PC-9 (cell line): ENCODE data around the gene MAEA. TPM values are rescaled to one million over a fixed set of nuclear protein-coding genes. Genes with fewer than 3 reads are reported as not detected.

ENCODE experiments used
- BruUV-seq: library from RNA; stranded (reverse); fragments of 400-500 nt; replicated peaks from 2 replicates; lab custom pipeline; 2021; lab: Mats Ljungman, UMichigan
- CTCF ChIA-PET: fragments of 300-600 bp; sonication (Branson Sonifier 250); formaldehyde crosslinking; loops from one replicate; lab custom pipeline; 2022; ENCODE audit warnings: antibody characterized with exemption; lab: Charles Lee
- POLR2A ChIA-PET: fragments of 300-600 bp; sonication (Branson Sonifier 250); formaldehyde crosslinking; loops from one replicate; lab custom pipeline; 2022; ENCODE audit warnings: antibody characterized with exemption; ENCODE audit not compliant: unreplicated experiment; lab: Charles Lee
- DNase-seq, 2 experiments: peaks; one replicate each; pipeline versions ENCODE4 v3.0.0 to v3.0.0-alpha.2; 2015 to 2022; ENCODE audit warnings: mixed read lengths in 1 of 2
- H2AFZ ChIP-seq: fragments of 200-600 bp; sonication (generic); 2 replicates; pipeline ENCODE4 v1.8.1; 2017; ENCODE audit warnings: antibody characterized with exemption
- H3F3A ChIP-seq: fragments of 200-600 bp; sonication (generic); 2 replicates; pipeline ENCODE4 v1.8.1; 2017; ENCODE audit warnings: antibody characterized with exemption, mild to moderate bottlenecking, low read depth; ENCODE audit not compliant: insufficient read depth
- H3K27ac ChIP-seq: fragments of 200-600 bp; sonication (generic); 2 replicates; pipeline ENCODE4 v1.6.1; 2016; ENCODE audit warnings: mixed run types
- H3K27me3 ChIP-seq: fragments of 200-600 bp; sonication (generic); 2 replicates; pipeline ENCODE4 v1.6.1; 2016; ENCODE audit warnings: low read depth, mixed run types; ENCODE audit not compliant: insufficient read depth
- H3K36me3 ChIP-seq: fragments of 200-600 bp; sonication (generic); 2 replicates; pipeline ENCODE4 v1.6.1; 2016; ENCODE audit warnings: low read depth, mixed run types
- H3K4me1 ChIP-seq: fragments of 200-600 bp; sonication (generic); replicated peaks from 2 replicates; pipeline ENCODE4 v1.6.1; 2016; ENCODE audit warnings: mixed run types; ENCODE audit not compliant: insufficient read depth
- H3K4me2 ChIP-seq: fragments of 200-600 bp; sonication (generic); 2 replicates; pipeline ENCODE4 v1.6.1; 2017; ENCODE audit warnings: mixed run types
- H3K4me3 ChIP-seq: fragments of 200-600 bp; sonication (generic); 2 replicates; pipeline ENCODE4 v1.6.1; 2016; ENCODE audit warnings: mixed run types
- H3K79me2 ChIP-seq: fragments of 200-600 bp; sonication (generic); 2 replicates; pipeline ENCODE4 v1.6.1; 2017; ENCODE audit warnings: low read depth, mixed run types
- H3K9me2 ChIP-seq: fragments of 200-600 bp; sonication (generic); 2 replicates; pipeline ENCODE4 v1.8.1; 2017; ENCODE audit warnings: mild to moderate bottlenecking; ENCODE audit not compliant: insufficient read depth
- H3K9me3 ChIP-seq: fragments of 200-600 bp; sonication (generic); 2 replicates; pipeline ENCODE4 v1.8.1; 2016; ENCODE audit warnings: low read depth; ENCODE audit not compliant: insufficient read depth
- H4K20me1 ChIP-seq: fragments of 200-600 bp; sonication (generic); 2 replicates; pipeline ENCODE4 v1.8.1; 2017; ENCODE audit not compliant: insufficient read depth
- EZH2 ChIP-seq: fragments of 200-600 bp; sonication (generic); IDR thresholded peaks from 2 replicates; pipeline ENCODE4 v1.8.0; 2017; ENCODE audit warnings: antibody characterized with exemption, low read depth
- intact Hi-C: fragments of 100-400 bp; cut with micrococcal nuclease; formaldehyde crosslinking; loops from one replicate; pipeline ENCODE4 v1.10.0; 2022; ENCODE audit not compliant: unreplicated experiment
- total RNA-seq: library from RNA; stranded (reverse); gene quantifications from 2 replicates; pipeline ENCODE4 v1.2.3, GENCODE V29; 2021
- TF ChIP-seq, protein P1 (sequence below): fragments of 200-600 bp; sonication (generic); conservative IDR thresholded peaks from 2 replicates; pipeline ENCODE4 v1.6.1; 2017; ENCODE audit warnings: mixed run types, antibody characterized with exemption, mild to moderate bottlenecking, moderate library complexity

Gene MAEA
- total RNA-seq, 1 experiment from 2014 or later: 79.4 TPM

DNA sequence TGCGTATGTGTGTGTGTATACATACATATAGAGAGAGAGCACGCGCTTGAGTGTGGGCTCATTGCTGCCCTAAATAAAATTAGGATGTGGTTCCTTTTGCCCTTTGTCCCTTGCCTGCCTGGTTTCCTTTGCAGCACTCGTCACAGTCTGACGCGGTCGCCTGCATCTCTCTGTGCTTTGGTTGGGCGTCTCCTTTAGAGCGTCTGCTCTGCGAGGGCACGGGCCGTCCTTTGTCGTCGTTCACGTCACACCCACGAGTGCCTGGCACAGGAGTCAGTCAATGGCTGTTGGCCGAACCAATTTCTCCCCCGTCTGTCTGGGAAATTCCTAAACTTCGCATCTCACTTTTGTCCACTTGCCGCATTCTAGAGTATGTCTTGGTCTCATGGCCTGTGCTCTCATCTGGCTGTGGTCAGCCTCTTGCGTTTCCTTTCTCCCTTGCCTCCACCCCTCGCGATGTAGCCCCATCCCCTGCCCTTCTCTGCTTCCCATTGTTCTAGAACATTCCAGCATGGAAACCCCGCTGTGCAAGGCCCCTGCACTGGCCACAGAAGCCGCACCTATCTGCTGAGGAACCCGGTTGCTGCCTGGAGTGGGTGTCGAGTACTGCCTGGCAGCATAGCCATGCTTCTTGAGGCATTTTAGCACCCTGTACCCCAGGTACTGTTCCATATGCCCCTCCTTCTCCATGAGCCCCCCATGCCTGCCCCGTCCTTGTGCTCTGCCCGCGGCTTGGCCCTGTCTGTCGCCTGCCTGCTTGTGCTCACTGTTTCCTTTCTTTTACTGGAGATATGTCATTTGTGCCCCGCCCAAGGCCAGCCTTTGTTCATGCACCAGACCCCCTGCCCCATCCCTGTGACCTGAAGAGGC is 8.0 kb downstream of the MAEA start:
- H3K27me3 ChIP-seq: no peaks in the 10 kb centered on the region
- H3K9me2 ChIP-seq: no peaks in the 10 kb centered on the region
- no peak overlapping the region for H3K4me2 ChIP-seq
- H3K4me3 ChIP-seq: no peak overlapping the region
- H3K79me2 ChIP-seq: peaks cover 80% of the 10 kb centered on the region
- POLR2A ChIA-PET: no interaction called here
- H3K9me3 ChIP-seq: no peaks in the 10 kb centered on the region
- CTCF ChIA-PET: no interaction called here
- no peaks in the 10 kb centered on the region; the same call in 1 of the 2 replicates for H3K36me3 ChIP-seq
- intact Hi-C loops: no loop called here
- TF ChIP-seq, protein P1, sequence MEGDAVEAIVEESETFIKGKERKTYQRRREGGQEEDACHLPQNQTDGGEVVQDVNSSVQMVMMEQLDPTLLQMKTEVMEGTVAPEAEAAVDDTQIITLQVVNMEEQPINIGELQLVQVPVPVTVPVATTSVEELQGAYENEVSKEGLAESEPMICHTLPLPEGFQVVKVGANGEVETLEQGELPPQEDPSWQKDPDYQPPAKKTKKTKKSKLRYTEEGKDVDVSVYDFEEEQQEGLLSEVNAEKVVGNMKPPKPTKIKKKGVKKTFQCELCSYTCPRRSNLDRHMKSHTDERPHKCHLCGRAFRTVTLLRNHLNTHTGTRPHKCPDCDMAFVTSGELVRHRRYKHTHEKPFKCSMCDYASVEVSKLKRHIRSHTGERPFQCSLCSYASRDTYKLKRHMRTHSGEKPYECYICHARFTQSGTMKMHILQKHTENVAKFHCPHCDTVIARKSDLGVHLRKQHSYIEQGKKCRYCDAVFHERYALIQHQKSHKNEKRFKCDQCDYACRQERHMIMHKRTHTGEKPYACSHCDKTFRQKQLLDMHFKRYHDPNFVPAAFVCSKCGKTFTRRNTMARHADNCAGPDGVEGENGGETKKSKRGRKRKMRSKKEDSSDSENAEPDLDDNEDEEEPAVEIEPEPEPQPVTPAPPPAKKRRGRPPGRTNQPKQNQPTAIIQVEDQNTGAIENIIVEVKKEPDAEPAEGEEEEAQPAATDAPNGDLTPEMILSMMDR: no peak
- TF ChIP-seq EZH2: no peak
- no peak overlapping the region for H2AFZ ChIP-seq
- H3K4me1 ChIP-seq: no peaks in the 10 kb centered on the region
- H4K20me1 ChIP-seq: peaks cover 66% of the 10 kb centered on the region
- H3K27ac ChIP-seq: no peak overlapping the region
- DNase-seq: no peak
- peaks cover 4% of the 10 kb centered on the region; the same call in 1 of the 2 replicates for H3F3A ChIP-seq
- BruUV-seq: no TSS peak

DNA sequence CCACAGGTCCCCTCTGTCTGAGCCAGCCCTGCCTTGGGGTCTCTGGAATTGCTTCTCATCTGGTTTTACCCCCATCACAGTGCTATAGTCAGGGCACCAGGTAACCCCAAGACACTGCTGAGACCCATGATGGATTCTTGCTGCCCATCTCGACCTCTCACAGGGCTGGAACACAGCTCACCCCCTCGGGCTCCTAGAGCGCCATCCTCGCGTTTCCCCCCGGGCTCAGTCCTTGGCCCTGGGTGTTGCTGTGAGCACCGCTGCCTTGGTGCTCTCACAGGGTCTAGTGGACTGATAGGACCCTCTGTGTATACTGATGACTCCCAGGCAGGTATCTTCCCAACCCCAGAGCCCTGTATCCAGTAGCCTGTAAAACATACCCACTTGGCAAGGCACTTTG is 8.8 kb downstream of the MAEA start:
- BruUV-seq: no TSS peak

DNA sequence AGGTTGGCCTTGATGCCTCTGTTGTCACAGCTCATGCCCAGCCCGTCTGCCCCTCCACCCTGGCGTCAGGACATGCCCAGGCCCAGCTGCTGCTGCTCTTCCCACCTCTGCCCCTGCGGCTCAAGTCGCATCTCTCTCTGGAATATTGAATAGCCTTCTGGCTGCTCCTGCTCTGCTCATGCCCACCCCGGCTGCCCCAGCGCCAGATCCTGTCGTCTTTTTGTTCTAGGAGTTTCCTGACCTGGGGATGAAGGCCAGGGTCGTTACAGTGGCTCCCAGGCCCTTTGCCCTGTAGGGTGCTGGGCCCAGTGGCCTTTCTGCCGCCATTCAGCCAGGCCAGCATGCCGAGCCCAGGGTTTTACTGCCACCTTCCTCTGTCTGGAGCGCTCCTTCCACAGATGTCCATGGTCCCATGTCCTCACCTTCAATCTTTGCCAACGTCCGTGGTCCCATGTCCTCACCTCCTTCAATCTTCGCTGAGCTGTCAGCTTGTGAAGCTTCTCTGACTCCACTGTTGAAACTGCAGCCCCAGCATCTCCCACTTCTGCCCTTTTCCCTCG is 9.7 kb downstream of the MAEA start:
- H3K27me3 ChIP-seq: no peaks in the 10 kb centered on the region
- H3K9me3 ChIP-seq: no peaks in the 10 kb centered on the region
- H3K9me2 ChIP-seq: no peaks in the 10 kb centered on the region
- H2AFZ ChIP-seq: no peak overlapping the region
- no peak for DNase-seq
- H3K4me3 ChIP-seq: no peak overlapping the region
- H3K4me2 ChIP-seq: no peak overlapping the region
- H4K20me1 ChIP-seq: peaks cover 55% of the 10 kb centered on the region
- H3K4me1 ChIP-seq: no peaks in the 10 kb centered on the region
- no peak overlapping the region for H3K27ac ChIP-seq
- H3F3A ChIP-seq: peaks cover 4% of the 10 kb centered on the region; the same call in 1 of the 2 replicates
- POLR2A ChIA-PET: interaction anchor here (0.6 kb wide), 1 partner anchor 9 kb away, joined by 5 read pairs; no protein-coding TSS in a partner anchor
- BruUV-seq: no TSS peak
- CTCF ChIA-PET: no interaction called here
- no peak for TF ChIP-seq EZH2
- TF ChIP-seq, protein P1: no peak
- intact Hi-C loops: no loop called here
- H3K79me2 ChIP-seq: peaks cover 73% of the 10 kb centered on the region
- H3K36me3 ChIP-seq: no peaks in the 10 kb centered on the region; the same call in 1 of the 2 replicates

More for the DNA sequence above, 8.8 kb downstream of the MAEA start:
- intact Hi-C loops: no loop called here
- H3K9me2 ChIP-seq: no peaks in the 10 kb centered on the region
- H3K79me2 ChIP-seq: peaks cover 77% of the 10 kb centered on the region
- ChIA-PET POLR2A (interaction anchor here (0.6 kb wide), 1 partner anchor 8 kb away, joined by 5 read pairs; no protein-coding TSS in a partner anchor), CTCF (no interaction called here)
- H3K27me3 ChIP-seq: no peaks in the 10 kb centered on the region
- H3K27ac ChIP-seq: no peak overlapping the region
- H3K9me3 ChIP-seq: no peaks in the 10 kb centered on the region
- no peaks in the 10 kb centered on the region for H3K4me1 ChIP-seq
- H3K4me2 ChIP-seq: no peak overlapping the region
- no peaks in the 10 kb centered on the region; the same call in 1 of the 2 replicates for H3K36me3 ChIP-seq
- TF ChIP-seq, protein P1: no peak
- TF ChIP-seq EZH2: no peak
- H3K4me3 ChIP-seq: no peak overlapping the region
- no peak for DNase-seq
- peaks cover 4% of the 10 kb centered on the region; the same call in 1 of the 2 replicates for H3F3A ChIP-seq
- H4K20me1 ChIP-seq: peaks cover 59% of the 10 kb centered on the region
- no peak overlapping the region for H2AFZ ChIP-seq
